HG03066 (cell line): ENCODE data around the gene DNMT1.
"Not testable (repeated sequence)": the region's sequence is repeated elsewhere in the genome, so short reads cannot be mapped to it uniquely, and the experiment has no call there.

Experiments
- ATAC-seq: cut with Tn5 transposase; IDR thresholded peaks from one replicate; pipeline ENCODE4 v1.9.1; 2021; ENCODE audit warnings: low read depth; ENCODE audit not compliant: unreplicated experiment

Gene DNMT1

DNA sequence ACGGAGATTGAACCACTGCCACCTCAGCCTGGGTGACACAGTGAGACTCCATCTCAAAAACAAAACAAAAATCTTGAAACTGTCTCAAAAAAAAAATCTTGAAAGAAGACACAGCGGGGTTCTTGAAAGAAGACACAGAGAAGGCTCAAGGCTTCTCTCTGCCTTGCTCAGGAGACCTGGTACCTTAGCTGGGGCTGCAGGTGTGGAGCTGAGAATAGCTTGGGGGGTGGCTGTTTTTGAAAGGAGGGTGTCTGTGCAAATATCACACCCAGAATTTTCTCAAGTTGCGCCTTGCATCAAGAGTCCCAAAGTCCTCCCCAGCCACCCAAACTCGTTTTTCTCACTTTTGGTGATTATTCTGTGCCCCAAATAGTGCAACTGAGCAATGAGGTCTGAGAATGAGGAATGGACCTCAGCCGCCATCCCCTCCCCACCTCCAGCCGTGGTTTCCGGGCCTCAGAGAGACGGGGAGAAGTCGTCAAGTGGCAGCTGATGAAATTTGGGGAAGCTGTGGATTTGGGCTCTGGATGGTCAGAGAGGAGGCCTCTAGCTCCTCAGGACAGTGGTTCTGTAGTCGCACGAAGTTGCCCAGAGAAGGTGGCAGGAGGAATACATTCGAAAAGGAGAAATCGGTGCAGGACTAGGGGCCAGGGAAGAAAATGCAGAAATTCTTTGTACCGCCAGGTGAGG, 27.6 kb upstream of the DNMT1 start:
- no peak for ATAC-seq

DNA sequence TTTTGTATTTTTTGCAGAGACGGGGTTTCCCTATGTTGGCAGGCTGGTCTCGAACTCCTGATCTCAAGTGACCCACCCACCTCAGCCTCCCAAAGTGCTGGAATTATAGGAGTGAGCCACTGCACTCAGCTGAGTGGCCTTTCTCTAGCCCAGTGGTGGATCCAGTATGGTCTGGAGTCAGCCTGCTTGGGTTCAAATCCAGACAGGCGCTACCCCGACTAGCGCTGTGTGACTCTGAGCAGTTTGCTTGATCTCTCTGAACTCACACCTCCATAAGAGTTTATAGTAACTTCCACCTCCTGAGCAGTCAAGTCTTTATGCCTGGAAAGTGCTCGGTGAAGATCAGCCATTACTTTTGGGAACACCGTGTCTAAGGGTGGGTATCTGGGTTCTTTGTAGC, 25.9 kb upstream of the DNMT1 start:
- ATAC-seq = no peak

DNA sequence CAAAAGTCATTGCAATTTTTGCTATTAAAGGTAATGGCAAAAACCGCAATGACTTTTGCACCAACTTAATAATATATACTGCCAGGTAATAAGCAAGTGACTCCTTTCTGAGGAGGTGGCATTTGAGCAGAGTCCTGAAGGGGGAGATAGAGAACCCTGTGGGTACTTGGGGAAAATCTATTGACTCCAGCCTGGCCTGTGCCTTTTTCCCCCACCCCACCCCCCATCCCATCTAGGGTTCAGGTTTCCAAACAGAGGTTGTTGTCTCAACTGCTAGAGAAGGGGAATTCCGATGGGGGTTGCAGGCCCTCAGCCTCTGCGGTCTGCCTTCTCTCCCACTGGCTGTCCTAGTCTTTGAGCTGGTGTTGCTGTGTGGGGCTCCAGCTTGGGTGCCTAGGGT, 24.9 kb upstream of the DNMT1 start:
- ATAC-seq = no peak

- ATAC-seq = no peak
These were observed 22.3 kb upstream of the DNMT1 start for GRCh38 chr19:10217085-10217484.

DNA sequence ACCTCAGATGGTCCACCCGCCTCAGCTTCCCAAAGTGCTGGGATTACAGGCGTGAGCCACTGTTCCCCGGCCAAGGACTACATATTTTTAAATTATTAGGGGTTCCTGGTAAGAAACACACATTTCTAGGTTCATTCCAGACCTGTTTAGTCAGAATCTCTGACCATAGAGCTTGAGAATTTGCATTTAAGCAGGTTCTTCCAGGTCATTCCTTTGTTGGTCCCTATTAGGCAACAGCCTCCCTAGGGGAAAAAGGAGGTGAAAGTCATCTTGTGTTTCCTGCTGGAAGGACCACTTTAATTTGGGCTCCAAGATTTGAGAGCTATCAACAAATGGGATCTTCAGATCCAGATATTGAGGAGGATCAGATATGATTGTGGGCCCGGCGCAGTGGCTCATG, 20.0 kb upstream of the DNMT1 start:
- no peak for ATAC-seq

DNA sequence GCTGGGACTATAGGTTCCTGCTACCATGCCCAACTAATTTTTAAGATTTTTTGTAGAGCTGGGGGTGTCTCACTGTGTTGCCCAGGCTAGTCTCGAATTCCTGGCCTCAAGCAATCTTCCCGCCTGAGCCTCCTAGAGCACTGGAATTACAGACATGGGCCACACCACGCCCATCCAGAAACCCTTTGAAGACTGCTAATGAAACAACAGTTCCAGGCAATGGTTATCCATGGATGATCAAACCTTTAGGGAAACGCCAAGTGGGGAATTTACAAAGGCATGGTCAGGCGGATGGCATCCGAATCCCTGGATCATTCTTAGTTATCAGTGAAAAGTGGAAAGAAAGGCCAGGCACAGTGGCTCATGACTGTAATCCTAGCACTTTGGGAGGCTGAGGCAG, 16.9 kb upstream of the DNMT1 start:
- ATAC-seq = no peak

- no peak for ATAC-seq
These were observed 16.3 kb upstream of the DNMT1 start for GRCh38 chr19:10211061-10211460.

DNA sequence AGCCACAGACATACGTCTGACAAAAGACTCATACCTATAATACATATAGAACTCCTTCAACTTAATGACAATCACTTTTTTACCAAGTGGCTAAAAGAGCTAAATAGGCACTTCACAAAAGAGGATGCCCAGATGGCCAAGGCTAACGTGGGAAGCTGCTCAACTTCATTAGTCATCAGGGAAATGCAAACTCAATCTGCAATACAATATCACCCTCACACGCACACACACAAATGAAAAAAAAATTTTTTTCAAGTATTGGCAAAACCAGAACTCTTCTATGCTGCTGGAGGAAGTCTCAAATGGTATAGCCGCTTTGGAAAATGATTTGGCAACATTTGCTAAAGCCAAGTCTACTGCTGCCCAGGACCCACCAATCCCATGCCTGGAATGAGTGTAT, 14.6 kb upstream of the DNMT1 start:
- ATAC-seq = no peak

DNA sequence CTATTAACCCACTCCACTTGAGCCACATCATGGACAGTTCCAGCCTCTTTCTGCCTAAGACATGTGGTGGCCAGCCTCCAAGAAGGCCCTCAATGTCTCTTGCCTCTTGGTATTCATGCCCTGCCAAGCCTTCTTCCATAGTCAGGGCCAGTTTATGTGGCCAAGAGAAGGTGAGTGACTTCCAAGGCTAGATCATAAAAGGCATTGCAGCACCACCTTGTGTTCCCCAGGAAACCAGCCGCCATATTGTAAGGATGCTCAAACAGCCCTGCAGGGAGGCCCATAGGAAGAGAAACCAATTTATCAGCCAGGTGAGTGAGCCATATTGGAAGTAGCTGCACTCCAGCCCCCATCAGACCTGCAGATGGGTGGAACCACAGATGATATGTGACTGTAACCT, 12.3 kb upstream of the DNMT1 start:
- no peak for ATAC-seq

GRCh38 chr19:10206226-10206885, 11.6 kb upstream of the DNMT1 start:
- ATAC-seq = no peak

DNA sequence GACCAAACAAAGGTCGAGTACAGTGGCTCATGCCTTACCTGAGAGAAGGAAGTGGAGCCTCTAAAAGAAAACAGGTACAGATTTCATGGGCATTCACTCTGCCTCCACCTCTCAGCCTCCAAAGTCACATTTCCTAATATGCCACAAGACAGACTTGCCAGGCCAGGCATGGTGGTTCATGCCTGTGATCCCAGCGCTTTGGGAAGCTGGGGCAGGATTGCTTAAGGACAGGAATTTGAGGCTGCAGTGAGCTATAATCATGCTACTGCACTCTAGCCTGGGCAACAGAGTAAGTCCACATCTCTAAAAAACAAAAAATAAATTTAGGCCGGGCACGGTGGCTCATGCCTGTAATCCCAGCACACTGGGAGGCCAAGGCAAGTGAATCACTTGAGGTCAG, 10.9 kb upstream of the DNMT1 start:
- no peak for ATAC-seq

DNA sequence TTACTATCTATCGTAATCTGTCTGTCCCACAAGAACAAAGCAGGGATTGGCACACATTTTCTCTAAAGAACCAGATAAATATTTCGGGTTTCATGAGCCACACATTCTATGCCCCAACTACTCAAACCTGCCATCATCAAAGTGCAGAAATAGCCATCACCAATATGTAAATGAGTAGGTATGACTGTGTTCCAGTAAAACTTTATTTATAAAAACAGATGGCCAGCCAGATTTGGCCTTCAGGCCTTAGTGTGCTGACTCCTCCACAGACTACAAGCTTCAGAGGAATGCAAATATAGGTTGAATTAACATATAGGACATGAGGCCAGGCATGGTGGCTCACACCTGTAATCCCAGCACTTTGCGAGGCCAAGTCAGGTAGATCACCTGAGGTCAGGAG, 8.9 kb upstream of the DNMT1 start:
- ATAC-seq = no peak

- ATAC-seq = no peak
These were observed 6.4 kb upstream of the DNMT1 start for GRCh38 chr19:10201176-10201575.

- ATAC-seq = not testable (repeated sequence)
These were observed 5.3 kb upstream of the DNMT1 start for GRCh38 chr19:10200101-10200500.

- not testable (repeated sequence) for ATAC-seq
These were observed 4.3 kb upstream of the DNMT1 start for GRCh38 chr19:10198889-10199644.

GRCh38 chr19:10195199-10195519, 406 bp upstream of the DNMT1 start:
- no peak for ATAC-seq

- ATAC-seq = no peak
These were observed 808 bp downstream of the DNMT1 start for GRCh38 chr19:10193790-10194499.

GRCh38 chr19:10192922-10193321, 1.8 kb downstream of the DNMT1 start:
- no peak for ATAC-seq

DNA sequence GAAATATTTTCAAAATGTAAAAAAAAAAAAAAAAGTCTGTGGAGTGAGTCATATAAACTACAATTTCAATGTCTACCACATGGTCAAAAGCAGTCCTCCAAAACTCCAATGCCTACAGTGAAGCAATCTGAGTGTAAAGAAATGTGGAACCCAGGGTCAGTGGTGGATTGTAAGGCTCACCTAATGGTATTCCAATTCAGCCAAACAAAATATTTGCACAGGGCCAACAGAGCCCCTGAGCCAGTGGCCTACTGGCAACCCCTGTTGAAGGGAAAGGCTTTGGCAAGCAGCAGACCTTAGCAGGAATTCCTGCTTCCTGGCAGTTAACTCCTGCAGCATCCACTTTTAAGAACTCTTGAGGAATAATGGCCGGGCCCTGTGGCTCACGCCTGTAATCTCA, 3.4 kb downstream of the DNMT1 start:
- ATAC-seq = no peak

GRCh38 chr19:10190026-10190425, 4.7 kb downstream of the DNMT1 start:
- no peak for ATAC-seq

DNA sequence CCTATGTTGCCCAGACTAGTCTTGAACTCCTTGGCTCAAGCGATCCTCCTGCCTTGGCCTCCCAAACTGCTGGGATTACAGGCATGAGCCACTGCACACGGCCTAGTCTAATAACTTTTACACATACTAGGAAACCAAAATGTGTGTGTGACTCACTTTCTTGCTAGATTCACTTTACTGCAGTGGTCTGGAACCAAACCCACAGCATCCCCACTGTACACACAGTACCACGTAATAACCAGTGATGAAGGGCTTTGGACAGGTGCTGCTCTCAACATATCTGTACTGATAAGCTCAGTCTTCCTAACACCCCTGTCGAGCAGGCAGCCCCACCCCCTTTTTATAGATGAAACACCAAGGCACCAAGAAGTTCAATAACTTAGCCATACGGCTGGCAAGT, 5.1 kb downstream of the DNMT1 start:
- ATAC-seq = no peak
